ENCODE measurements around the gene TPCN2. TPM values are rescaled to one million over a fixed set of nuclear protein-coding genes. Genes with fewer than 3 reads are reported as not detected.

TPCN2 gene
- total and polyA plus RNA-seq, 2 of the 8 experiments (the other 6 are each of a cell fraction or from before 2014, with no cell fraction given), result 9.7 to 18.6 TPM

DNA sequence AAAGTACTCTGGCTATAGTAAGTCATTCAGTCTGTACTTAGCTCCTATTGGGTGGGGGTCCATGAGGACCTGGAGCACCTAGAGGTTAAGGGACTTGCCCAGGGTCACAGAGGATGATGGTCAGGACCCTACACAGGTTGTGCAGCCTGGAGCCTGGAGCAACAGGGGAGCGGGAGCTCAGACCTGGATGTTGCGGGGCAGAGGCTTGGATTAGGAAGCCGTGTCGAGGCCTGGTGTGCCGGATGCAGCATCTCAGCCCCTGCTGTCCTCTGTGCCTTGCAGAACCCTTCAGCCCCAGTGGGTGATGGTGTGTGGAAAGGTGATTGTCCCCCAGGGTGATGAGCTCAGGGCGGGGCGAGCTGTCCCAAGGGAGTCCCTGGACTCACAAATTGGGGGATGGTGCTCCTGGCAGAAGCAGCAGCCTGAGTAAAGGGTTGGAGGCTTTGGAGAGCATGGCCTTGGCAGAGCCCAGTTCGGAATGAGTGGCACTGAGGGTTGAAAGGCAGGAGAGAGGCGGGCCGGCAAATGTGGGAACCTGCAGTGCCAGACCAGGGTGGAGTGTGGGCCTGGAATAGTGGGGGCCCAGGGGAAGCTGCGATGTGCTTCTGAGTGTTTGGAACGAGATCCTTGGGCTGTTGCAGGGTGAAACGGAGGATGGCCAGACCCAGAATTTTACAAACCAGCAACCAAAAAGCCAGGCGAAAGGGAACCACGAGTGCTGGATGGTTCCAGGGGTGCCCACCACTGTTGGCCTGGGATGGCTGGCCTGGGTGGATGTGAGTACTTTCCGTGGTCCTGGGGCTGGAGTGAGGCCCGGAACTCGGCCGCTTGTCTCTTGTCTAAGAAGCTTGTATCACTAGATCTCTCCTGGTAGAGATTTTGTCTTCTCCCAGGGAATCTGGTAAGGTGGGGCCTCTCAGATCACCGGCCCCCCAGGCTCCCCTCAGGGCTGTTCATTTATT lies 2.9 kb downstream of the TPCN2 start:
- FAIRE-seq, result no peak
- CTCF ChIA-PET (ENCODE audit: partially characterized antibody), result interaction anchor here (0.6 to 1.4 kb wide), 4 partner anchors 9 to 96 kb away, joined by 3 to 5 read pairs (median 4); no protein-coding TSS in a partner anchor
- Histone ChIP-seq H3K23me2 (ENCODE audit: low read depth, low read length) (no peaks in the 10 kb centered on the region; the same call in 1 of the 2 replicates), H3K79me2 (ENCODE audit: control insufficient read depth in 1 of 2, insufficient read depth in 2 of 2, low read length in 2 of 2) (peaks cover 7 to 50% of the 10 kb centered on the region in 2 experiments; a peak in 3 of 4 replicates), H3K4me2 (ENCODE audit: insufficient read depth in 1 of 2, low read depth in 2 of 2, low read length in 2 of 2) (no peak overlapping the region), H2AFZ (ENCODE audit: low read length) (no peak overlapping the region), H2BK20ac (ENCODE audit: low read length) (no peak overlapping the region), H3K18ac (ENCODE audit: extremely low read depth, low read length) (no peak overlapping the region), H4K5ac (ENCODE audit: insufficient read length, low read depth, low read length) (no peak overlapping the region), H3K23ac (ENCODE audit: insufficient read length) (no peak overlapping the region), H3K14ac (ENCODE audit: insufficient read length) (no peak overlapping the region), H3K27ac (ENCODE audit: low read depth, low read length) (no peak overlapping the region), H3K27me3 (replicated peaks in 1 of 4; ENCODE audit: control insufficient read depth in 3 of 4, extremely low read depth in 1 of 4, insufficient read depth in 3 of 4, low read length in 3 of 4) (no peaks in the 10 kb centered on the region), H2BK120ac (replicated peaks; ENCODE audit: low read depth, low read length) (no peak overlapping the region), H3K4ac (replicated peaks; ENCODE audit: insufficient read length, low read depth, low read length) (no peak overlapping the region), H4K91ac (replicated peaks; ENCODE audit: insufficient read length, low read length) (no peak overlapping the region), H3K79me1 (ENCODE audit: low read depth, low read length) (peaks cover 18% of the 10 kb centered on the region), H3K56ac (replicated peaks; ENCODE audit: insufficient read length, low read depth, low read length) (peak overlapping the region; percentile 11), H2AK5ac (ENCODE audit: low read depth, low read length) (no peak overlapping the region), H2BK15ac (ENCODE audit: low read length) (no peak overlapping the region), H3K36me3 (ENCODE audit: control insufficient read depth in 2 of 4, insufficient read depth in 4 of 4, low read length in 3 of 4) (peaks cover 0 to 8% (median 1%) of the 10 kb centered on the region in 4 experiments; a peak in 4 of 8 replicates), H3K9ac (replicated peaks in 1 of 4; ENCODE audit: extremely low read depth in 1 of 4, low read depth in 3 of 4, low read length in 3 of 4) (no peak overlapping the region), H4K8ac (ENCODE audit: extremely low read depth, insufficient read depth, low read length) (no peak overlapping the region), H3K9me3 (ENCODE audit: insufficient read depth in 2 of 2, low read depth in 1 of 2, low read length in 1 of 2) (no peaks in the 10 kb centered on the region), H3K4me1 (replicated peaks in 1 of 4; ENCODE audit: control insufficient read depth in 3 of 4, insufficient read depth in 4 of 4, low read length in 3 of 4) (peaks cover 0 to 9% (median 2%) of the 10 kb centered on the region in 4 experiments; a peak in 3 of 7 replicates), H2BK5ac (ENCODE audit: low read depth, low read length) (no peak overlapping the region; the same call in 1 of the 2 replicates), H4K20me1 (replicated peaks in 1 of 2; ENCODE audit: control insufficient read depth in 1 of 2, insufficient read depth in 2 of 2, low read length in 2 of 2) (peaks cover 6 to 24% of the 10 kb centered on the region in 2 experiments), H3K4me3 (ENCODE audit: extremely low read depth in 1 of 4, insufficient read depth in 2 of 4, low read depth in 3 of 4, low read length in 4 of 4) (no peak overlapping the region), H2BK12ac (ENCODE audit: low read depth, low read length) (no peak overlapping the region)
- POLR2A ChIA-PET (ENCODE audit: partially characterized antibody), result interaction anchor here (0.7 to 1.1 kb wide), 2 partner anchors 9 to 151 kb away, joined by 3 to 4 read pairs; no protein-coding TSS in a partner anchor
- no peak for DNase-seq (ENCODE audit: low read depth in 1 of 2, low spot score in 2 of 2)
- 91% methylated on average over 20 of the region's 20 CpGs; no CpG with 5 or more reads in 1 of the 2 experiments for WGBS, 2 experiments (ENCODE audit: extremely low coverage in 1 of 2, insufficient coverage in 1 of 2, insufficient read length in 1 of 2, insufficient replicate concordance in 2 of 2, low coverage in 1 of 2, low lambda C conversion rate in 2 of 2, missing lambda C conversion rate in 1 of 2)
- TF ChIP-seq NRF1 (IDR thresholded peaks at IDR 0.05; ENCODE audit: low read depth, low read length) (no peak), MAFK (IDR thresholded peaks at IDR 0.05; ENCODE audit: low read depth, low read length) (no peak), ZNF274 (IDR thresholded peaks at IDR 0.05; ENCODE audit: borderline replicate concordance, extremely low read depth, low read length) (no peak)
